ENCODE measurements around the gene TSPAN19. TPM values are rescaled to one million over a fixed set of nuclear protein-coding genes. Genes with fewer than 3 reads are reported as not detected.

Gene TSPAN19
- total and polyA plus RNA-seq, 7 donors = 0.04 to 0.06 TPM; not detected in 5

- Histone ChIP-seq H3K36me3 (ENCODE audit: insufficient read depth in 1 of 2, low read depth in 1 of 2) (no peaks in the 10 kb centered on the region), H3K27me3 (ENCODE audit: insufficient read depth in 3 of 3, low read length in 2 of 3) (no peaks in the 10 kb centered on the region), H3K4me3 (no peak overlapping the region), H3K27ac (no peak overlapping the region), H3K9me3 (no peaks in the 10 kb centered on the region), H3K4me1 (no peaks in the 10 kb centered on the region)
- no peak for ATAC-seq
- DNase-seq = no peak
- 84 to 89% (median 85%) methylated on average over 3 of the region's 3 CpGs for WGBS, 3 donors
- TF ChIP-seq, protein P1, sequence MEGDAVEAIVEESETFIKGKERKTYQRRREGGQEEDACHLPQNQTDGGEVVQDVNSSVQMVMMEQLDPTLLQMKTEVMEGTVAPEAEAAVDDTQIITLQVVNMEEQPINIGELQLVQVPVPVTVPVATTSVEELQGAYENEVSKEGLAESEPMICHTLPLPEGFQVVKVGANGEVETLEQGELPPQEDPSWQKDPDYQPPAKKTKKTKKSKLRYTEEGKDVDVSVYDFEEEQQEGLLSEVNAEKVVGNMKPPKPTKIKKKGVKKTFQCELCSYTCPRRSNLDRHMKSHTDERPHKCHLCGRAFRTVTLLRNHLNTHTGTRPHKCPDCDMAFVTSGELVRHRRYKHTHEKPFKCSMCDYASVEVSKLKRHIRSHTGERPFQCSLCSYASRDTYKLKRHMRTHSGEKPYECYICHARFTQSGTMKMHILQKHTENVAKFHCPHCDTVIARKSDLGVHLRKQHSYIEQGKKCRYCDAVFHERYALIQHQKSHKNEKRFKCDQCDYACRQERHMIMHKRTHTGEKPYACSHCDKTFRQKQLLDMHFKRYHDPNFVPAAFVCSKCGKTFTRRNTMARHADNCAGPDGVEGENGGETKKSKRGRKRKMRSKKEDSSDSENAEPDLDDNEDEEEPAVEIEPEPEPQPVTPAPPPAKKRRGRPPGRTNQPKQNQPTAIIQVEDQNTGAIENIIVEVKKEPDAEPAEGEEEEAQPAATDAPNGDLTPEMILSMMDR (IDR thresholded peaks at IDR 0.05) = no peak
- intact Hi-C loops (cut with DNase I) = no loop called here
Observed at GRCh38 chr12:85065837-85066482, 29.9 kb upstream of the TSPAN19 start.

DNA sequence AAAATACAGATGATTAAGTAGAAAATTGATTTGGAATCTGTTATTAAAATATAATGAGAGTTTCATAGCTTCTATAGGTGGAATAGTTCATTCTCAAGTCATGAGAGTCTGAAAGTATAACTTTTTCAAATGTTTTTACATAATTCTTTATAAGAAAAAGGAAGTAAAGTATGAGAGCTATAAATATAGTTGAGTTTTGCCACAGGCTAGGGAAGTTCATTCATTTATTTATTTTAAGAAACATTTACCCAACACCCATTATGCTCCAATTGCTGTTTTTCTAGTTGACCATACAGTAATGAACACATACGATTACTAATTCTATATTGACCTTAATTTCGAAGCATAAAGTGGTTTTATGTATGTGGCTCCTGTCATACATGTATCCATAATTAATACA, 24.8 kb upstream of the TSPAN19 start:
- Histone ChIP-seq H3K36me3 (ENCODE audit: insufficient read depth in 1 of 2, low read depth in 1 of 2) (no peaks in the 10 kb centered on the region), H3K27me3 (ENCODE audit: insufficient read depth in 3 of 3, low read length in 2 of 3) (no peaks in the 10 kb centered on the region), H3K4me1 (no peaks in the 10 kb centered on the region), H3K9me3 (no peaks in the 10 kb centered on the region), H3K4me3 (no peak overlapping the region), H3K27ac (no peak overlapping the region)
- DNase-seq = no peak
- 73 to 81% (median 77%) methylated on average over 2 of the region's 2 CpGs for WGBS, 3 donors
- TF ChIP-seq, protein P1 (IDR thresholded peaks at IDR 0.05) = no peak
- ATAC-seq = no peak
- intact Hi-C loops (cut with DNase I) = no loop called here

- ATAC-seq (no peak), DNase-seq (no peak)
- H3K27ac ChIP-seq = no peak overlapping the region
- no peaks in the 10 kb centered on the region for H3K4me1 ChIP-seq
- 61 to 74% (median 63%) methylated on average over 6 of the region's 6 CpGs for WGBS, 3 donors
- no peak overlapping the region for H3K4me3 ChIP-seq
- intact Hi-C loops (cut with DNase I) = no loop called here
- no peaks in the 10 kb centered on the region for H3K27me3 ChIP-seq (ENCODE audit: insufficient read depth in 3 of 3, low read length in 2 of 3)
- H3K36me3 ChIP-seq (ENCODE audit: insufficient read depth in 1 of 2, low read depth in 1 of 2) = no peaks in the 10 kb centered on the region
- H3K9me3 ChIP-seq = no peaks in the 10 kb centered on the region
- TF ChIP-seq, protein P1 (IDR thresholded peaks at IDR 0.05) = no peak
Observed at GRCh38 chr12:85059594-85059993, 23.5 kb upstream of the TSPAN19 start.

- no peaks in the 10 kb centered on the region for H3K27me3 ChIP-seq (ENCODE audit: insufficient read depth in 3 of 3, low read length in 2 of 3)
- 52 to 58% (median 52%) methylated on average over 3 of the region's 3 CpGs for WGBS, 3 donors
- no peak overlapping the region for H3K4me3 ChIP-seq
- intact Hi-C loops (cut with DNase I) = no loop called here
- no peak overlapping the region for H3K27ac ChIP-seq
- no peaks in the 10 kb centered on the region for H3K9me3 ChIP-seq
- ATAC-seq (no peak), DNase-seq (no peak)
- H3K36me3 ChIP-seq (ENCODE audit: insufficient read depth in 1 of 2, low read depth in 1 of 2) = no peaks in the 10 kb centered on the region
- no peaks in the 10 kb centered on the region for H3K4me1 ChIP-seq
- TF ChIP-seq, protein P1 (IDR thresholded peaks at IDR 0.05) = no peak
Observed at GRCh38 chr12:85058339-85058738, 22.3 kb upstream of the TSPAN19 start.
